AG09319 (cell line): ENCODE data around the gene S100A9.
"Not testable (repeated sequence)": the region's sequence is repeated elsewhere in the genome, so short reads cannot be mapped to it uniquely, and the experiment has no call there.

Source experiments
- DNase-seq: peaks from one replicate; pipeline ENCODE4 v3.0.0-alpha.2; 2010; ENCODE audit warnings: low read depth; ENCODE audit errors: extremely low read depth
- CTCF ChIP-seq: IDR thresholded peaks from 2 replicates; pipeline ENCODE4 v1.5.1; 2011; ENCODE audit warnings: low read depth, mild to moderate bottlenecking, inconsistent platforms, low read length, moderate library complexity

S100A9 gene

GRCh38 chr1:153346077-153346723 is 11.5 kb upstream of the S100A9 start:
- DNase-seq, result no peak
- no peak for TF ChIP-seq CTCF

GRCh38 chr1:153347049-153347448 is 10.6 kb upstream of the S100A9 start:
- not testable (repeated sequence) for DNase-seq

GRCh38 chr1:153347856-153348255 is 9.8 kb upstream of the S100A9 start:
- no peak for TF ChIP-seq CTCF
- DNase-seq, result no peak

- DNase-seq, result no peak
Measured at GRCh38 chr1:153348511-153349362, 8.9 kb upstream of the S100A9 start, which contains the start of gene PGLYRP4. PGLYRP4 (minus strand) TSS chr1:153348841; CDS start chr1:153347932, 909 bp downstream.

GRCh38 chr1:153349363-153350320 is 8.0 kb upstream of the S100A9 start:
- no peak for TF ChIP-seq CTCF

More at GRCh38 chr1:153348511-153349362, 8.9 kb upstream of the S100A9 start, which contains the start of gene PGLYRP4:
- TF ChIP-seq CTCF, result no peak

GRCh38 chr1:153350321-153350957 is 7.2 kb upstream of the S100A9 start:
- DNase-seq, result no peak
- no peak for TF ChIP-seq CTCF

More at GRCh38 chr1:153349363-153350320, 8.0 kb upstream of the S100A9 start:
- no peak for DNase-seq

GRCh38 chr1:153352523-153352922 is 5.1 kb upstream of the S100A9 start:
- peak; percentile 31 for DNase-seq

More at GRCh38 chr1:153352523-153352922, 5.1 kb upstream of the S100A9 start:
- TF ChIP-seq CTCF, result peak; percentile 93
